DMS 273 (cell line): ENCODE data around the gene BEST1.
"Not testable (repeated sequence)": the region's sequence is repeated elsewhere in the genome, so short reads cannot be mapped to it uniquely, and the experiment has no call there.

Source experiments
- DNase-seq: peaks from one replicate; lab custom pipeline; 2025; ENCODE audit not compliant: unreplicated experiment; lab: John Stamatoyannopoulos, UW

BEST1 gene

GRCh38 chr11:61947486-61948210, 2.5 kb upstream of the BEST1 start:
- peak; percentile 86 for DNase-seq

GRCh38 chr11:61948505-61948904, 1.6 kb upstream of the BEST1 start:
- no peak for DNase-seq

- DNase-seq = peak; percentile 80
These were observed 749 bp upstream of the BEST1 start for GRCh38 chr11:61949169-61950034.

- no peak for DNase-seq
These were observed 1.5 kb downstream of the BEST1 start for GRCh38 chr11:61951484-61952135.

- DNase-seq = no peak
These were observed 2.7 kb downstream of the BEST1 start for GRCh38 chr11:61952882-61953281.

- DNase-seq = not testable (repeated sequence)
These were observed 3.5 kb downstream of the BEST1 start for GRCh38 chr11:61953632-61954031.

- DNase-seq = no peak
These were observed 4.1 kb downstream of the BEST1 start for GRCh38 chr11:61954106-61954850.

GRCh38 chr11:61954851-61955421, 4.8 kb downstream of the BEST1 start:
- no peak for DNase-seq

GRCh38 chr11:61955422-61956135, 5.4 kb downstream of the BEST1 start:
- no peak for DNase-seq

GRCh38 chr11:61956191-61957020, 6.3 kb downstream of the BEST1 start:
- no peak for DNase-seq

GRCh38 chr11:61957021-61957770, 7.0 kb downstream of the BEST1 start:
- no peak for DNase-seq

GRCh38 chr11:61958590-61958989, 8.4 kb downstream of the BEST1 start:
- DNase-seq = no peak

- DNase-seq = no peak
These were observed 9.0 kb downstream of the BEST1 start for GRCh38 chr11:61959114-61959513.

GRCh38 chr11:61959678-61960077, 9.5 kb downstream of the BEST1 start:
- no peak for DNase-seq

GRCh38 chr11:61960532-61960931, 10.4 kb downstream of the BEST1 start:
- DNase-seq = no peak

GRCh38 chr11:61961570-61962212, 11.5 kb downstream of the BEST1 start:
- no peak for DNase-seq

GRCh38 chr11:61962213-61963015, 12.3 kb downstream of the BEST1 start:
- DNase-seq = no peak
